GM21825 (cell line): ENCODE measurements around the gene PROSER3.
"Not testable (repeated sequence)": the region's sequence is repeated elsewhere in the genome, so short reads cannot be mapped to it uniquely, and the experiment has no call there.

ENCODE experiments used
- ATAC-seq: cut with Tn5 transposase; IDR thresholded peaks from one replicate; pipeline ENCODE4 v1.9.1; 2021; ENCODE audit warnings: mild to moderate bottlenecking, moderate library complexity; ENCODE audit not compliant: unreplicated experiment

The PROSER3 gene

DNA sequence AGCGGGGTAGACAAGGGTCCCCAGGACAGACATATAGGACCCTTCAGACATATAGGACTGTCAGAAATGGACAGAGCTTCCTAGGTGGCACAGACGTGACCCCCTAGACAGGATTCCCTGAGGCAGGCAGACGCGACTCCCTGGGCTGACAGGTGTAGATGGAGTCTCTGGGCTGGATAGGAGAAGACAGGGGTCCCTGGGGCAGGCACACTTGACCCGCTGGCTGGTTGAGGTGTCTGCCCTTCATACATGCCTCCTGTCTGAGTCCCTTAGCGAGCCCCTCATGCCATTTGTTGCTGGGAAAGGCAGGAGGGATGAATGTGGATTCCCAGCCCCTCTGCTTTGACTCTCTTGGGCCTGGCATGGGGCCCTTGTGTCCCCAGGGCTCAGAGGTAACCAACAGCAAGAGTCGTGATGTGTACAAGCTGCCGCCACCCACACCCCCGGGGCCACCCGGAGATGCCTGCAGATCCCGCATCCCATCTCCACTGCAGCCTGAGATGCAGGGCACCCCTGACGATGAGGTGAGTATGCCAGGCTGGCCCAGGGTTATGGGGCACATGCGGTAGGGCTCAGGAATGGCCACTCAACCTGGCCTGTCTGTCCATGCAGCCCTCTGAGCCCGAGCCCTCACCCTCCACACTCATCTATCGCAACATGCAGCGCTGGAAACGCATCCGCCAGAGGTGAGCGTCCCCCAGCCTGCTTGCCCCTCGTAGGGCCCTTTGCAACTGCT, 4.2 kb upstream of the PROSER3 start:
- no peak for ATAC-seq

DNA sequence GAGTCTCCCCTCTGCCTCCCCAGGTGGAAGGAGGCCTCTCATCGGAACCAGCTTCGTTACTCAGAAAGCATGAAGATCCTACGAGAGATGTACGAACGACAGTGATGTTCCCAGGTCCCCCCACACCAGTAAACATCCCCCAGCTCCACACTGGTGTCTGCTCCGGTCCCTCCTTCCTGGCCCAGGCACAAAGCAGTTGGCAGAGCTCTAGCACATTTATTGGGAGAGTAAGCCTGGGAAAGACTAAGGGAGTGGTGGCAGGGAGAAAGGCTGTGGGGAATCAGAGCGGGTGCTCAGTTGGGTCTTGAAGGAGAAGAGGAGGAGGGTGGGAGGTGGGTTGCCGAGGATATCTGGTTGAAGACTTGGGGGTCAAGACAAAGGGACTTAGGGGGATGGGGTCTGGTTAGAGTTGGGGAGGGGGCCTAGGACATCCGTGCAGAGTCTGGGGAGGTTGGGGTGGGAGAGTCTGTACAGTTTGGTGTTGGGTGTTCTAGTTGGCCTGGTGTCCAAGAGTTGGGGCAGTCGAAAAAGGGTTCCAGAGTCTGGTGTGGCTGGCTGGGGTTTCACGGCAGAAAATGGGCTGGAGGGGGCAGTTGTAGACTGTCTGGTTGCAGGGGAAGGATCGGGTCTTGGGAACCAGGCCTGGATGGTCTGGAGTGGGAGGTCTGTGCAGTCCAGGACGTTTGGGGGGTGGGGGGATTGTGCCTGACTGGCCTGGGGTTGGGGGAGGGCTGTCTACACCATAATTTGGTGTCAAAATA, 3.4 kb upstream of the PROSER3 start:
- ATAC-seq, result no peak

DNA sequence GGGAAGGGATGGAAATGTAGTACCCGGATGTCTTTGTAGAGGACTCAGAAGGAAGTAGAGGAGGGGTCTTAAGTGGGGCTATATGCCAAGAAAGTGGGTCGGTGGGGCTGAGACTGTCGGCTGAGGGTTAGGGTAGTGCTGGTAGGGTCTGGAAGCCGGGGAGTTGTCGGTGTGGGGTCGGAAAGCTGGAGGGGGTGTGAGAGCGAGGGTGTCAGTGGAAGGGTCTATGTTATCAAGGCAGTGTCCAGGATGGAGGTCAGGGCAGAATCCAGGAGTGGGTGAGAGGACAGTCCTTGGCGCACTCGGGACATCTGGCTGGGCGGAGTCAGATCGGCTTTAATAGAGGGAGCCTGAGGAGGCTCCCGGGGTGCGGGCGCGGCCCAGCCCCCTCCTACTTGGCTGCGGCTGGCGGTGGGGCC, 2.8 kb upstream of the PROSER3 start:
- no peak for ATAC-seq

DNA sequence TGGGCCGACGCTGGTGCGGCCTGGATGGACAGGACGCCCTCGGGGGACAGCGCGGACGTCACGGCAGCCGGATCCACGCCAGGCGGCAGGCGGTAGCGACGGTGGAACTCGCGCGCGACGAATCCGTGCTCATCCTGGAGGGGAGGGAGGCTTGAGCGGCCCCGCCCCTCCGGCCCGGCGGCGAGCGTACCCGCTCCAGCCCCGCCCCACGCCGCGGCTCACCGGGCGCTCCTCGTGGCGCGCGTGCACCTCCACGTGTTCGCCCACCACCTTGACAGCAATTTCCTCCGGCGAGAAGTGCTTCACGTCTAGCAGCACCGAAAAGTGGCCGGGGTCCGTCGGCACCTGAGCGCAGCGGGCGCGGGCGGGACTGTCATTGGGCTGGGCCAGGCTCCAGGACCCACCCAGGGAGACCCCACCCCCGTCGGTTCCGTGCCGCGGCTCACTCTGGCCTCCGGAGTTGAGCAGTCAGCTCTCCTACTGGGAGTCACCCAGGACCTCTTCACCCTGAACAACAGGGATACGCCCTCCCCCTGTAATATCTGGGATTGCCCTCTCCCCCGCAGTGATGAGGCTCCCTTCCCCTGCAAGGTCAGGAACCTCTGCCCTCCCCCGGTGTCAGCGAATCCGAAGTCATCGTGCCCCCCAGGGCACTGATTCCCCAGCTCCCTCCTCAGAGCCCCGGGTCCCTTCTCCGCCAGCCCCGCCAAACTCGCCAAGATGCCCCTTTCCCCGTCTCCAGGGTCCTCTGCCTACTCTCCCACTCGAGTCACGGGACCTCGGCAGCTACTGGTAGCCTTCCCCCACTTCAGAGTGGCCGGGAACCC, 2.2 kb upstream of the PROSER3 start:
- ATAC-seq, result no peak

DNA sequence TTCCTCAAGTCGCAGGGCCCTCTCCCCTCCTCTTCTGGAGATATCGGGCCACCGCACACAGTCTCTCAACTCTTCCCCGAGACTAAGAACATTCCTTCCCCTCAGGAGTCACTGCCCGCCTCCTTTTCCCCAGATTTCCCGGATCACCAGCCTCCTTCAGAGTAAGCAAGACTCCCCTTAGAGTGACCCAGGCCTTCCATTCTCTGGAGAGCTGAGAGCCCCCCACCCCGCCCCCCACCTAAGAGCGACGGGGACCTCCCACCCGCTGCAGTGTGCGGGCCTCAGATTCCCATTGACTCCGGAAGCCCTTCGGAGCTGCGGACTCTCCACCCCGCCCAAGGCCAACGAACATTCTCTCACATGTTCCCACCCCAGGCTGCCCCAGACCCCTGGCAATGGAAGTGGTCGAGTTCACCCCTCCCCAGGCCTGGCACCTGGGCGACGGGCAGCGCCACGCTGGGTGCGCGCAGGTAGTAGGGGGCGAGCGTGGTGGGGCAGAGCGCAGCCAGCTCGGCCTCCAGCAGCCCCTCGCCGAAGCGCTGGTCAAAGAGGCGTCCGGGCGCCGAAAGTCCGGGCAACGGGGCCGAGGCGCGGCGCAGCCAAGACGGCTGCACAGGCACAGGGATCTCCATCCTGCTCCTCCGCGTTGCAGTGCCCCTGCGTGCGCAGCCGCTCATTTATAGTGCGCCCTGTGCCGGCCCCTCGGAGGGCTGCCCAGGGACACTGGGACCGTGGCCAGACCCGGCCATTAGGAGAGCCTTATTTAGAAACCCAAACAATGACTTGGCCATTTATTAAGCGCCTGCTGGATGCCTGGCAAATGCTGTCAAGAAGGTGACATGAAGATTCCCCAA, 1.4 kb upstream of the PROSER3 start, which contains the start of gene HSPB6:
TSS of gene HSPB6 (minus strand) at position 653 of the 854 bp plus-strand sequence. CDS start at position 632, 21 bp downstream.
- no peak for ATAC-seq

DNA sequence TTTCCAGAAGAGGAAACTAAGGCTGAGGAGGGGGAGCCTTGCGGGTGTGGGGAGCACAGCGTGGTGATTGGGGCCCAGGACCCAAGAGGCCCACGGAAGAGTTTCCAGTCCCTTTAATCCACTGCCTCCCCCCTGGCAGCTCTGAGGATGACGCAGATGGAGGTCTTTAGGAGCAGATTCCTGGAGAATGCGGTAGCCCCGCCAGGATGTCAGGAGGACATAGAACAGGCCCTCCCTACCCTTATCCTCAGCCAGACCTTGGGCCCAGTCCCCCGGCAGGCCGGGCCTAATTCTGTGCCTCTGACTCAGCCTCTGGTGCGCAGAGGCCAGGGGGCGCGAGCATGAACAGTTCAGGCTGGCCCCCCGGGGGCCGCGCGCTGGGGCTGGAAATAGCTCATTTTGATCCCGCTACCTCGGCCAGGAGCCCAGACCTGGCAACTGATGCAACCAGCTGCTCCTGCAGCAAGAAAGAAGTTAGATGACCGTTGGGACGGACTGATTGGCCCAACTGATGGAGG, 686 bp upstream of the PROSER3 start:
- peak; percentile 5 for ATAC-seq

DNA sequence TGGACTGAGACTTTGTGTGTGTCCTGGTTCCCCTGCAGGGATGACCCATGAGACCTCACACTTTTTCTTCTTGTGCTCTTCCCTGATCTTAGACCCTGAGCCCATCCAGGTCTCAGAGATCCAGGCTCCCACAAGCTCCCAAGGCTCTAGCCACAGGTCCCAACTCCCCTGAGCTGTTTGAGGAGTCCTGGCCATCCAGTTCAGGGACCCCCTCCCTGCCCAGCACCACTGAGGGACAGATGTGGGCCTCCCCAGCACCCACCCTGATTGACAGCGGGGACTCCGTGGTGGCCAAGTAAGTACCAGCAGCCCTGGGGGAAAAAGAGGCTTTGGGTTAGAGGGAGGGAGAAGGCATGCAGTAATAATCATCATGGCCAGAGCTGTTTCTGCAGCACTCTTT, 1.7 kb downstream of the PROSER3 start:
- ATAC-seq, result no peak

DNA sequence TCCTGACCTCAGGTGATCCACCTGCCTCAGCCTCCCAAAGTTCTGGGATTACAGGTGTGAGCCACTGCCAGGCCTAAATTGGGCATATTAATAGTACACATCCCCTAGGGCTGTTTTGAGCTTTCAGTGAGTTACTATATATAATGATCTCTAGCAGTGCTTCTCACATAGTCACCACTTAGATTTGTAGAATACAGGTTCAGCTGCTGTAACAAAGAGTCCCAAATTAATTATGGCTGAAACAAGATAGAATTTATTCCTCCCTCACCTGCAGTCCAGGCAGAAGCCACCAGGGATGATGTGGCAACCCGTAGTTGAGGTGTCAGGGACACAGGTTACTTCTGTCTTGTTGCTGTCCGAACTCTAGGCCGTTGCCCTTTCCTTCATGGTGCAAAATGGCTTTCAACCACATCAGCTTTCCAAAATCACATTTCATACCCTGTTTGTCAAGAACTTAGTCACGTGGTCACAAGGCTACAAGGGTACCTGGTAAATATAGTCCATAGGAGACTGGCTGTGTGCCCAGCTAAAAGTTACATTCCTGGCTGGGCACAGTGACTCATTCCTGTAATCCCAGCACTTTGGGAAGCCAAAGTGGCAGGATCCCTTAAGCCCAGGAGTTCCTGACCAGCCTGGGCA, 2.9 kb downstream of the PROSER3 start:
- no peak for ATAC-seq

DNA sequence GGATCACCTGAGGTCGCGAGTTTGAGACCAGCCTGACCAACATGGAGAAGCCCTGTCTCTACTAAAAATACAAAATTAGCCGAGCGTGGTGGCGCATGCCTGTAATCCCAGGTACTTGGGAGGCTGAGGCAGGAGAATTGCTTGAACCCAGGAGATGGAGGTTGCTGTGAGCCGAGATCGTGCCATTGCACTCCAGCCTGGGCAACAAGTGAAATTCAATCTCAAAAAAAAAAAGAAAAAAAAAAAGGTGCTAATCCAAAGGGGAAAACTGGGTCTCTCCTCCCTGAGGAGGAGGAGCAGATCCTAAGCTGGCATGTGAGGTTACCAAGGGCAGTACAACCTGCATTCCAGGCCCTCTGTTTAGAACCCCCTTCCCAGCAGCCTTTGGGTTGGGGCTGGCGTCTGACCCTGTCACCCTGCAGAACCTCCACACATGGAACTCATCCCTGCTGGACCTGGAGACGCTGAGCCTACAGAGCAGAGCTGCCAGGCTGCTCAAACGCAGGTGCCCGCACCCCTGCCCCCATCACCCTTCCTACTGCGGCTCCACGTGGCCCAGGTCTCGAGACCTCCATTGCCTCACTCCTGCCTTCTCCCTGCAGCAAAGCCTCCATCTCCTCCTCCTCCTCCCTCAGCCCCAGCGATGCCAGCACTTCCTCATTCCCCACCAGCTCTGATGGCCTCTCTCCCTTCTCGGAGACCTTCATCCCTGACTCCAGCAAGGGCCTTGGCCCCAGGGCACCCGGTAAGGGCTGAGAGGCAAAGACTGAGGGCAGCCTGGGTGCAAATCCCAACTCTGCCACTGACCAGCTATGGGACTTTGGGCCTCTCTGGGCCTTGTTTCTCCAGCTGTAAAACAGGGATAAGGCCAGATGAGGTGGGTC, 6.7 kb downstream of the PROSER3 start:
- ATAC-seq, result no peak

DNA sequence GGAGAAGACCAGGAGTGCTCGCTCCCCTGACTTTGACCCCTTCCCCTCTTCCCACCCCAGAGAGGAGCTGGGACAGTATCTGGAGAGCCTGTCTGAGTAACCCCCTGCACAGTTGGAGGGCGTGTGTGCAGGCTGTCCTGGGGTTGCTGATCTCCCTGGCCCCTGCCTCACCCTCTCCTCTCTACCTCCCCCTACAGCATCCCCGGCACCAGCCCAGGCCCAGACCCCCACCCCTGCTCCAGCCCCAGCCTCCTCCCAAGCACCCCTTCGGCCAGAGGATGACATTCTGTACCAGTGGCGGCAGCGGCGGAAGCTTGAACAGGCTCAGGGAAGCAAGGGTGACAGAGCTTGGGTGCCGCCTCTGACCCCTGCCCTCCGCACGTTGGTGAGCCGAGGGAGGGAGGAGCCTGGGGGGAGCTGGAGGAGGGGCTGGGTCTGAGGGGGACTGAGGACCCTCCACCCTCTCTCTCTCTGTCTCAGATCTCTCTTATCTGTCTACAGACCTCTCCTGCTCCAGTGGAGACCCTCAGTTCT, 8.7 kb downstream of the PROSER3 start:
- ATAC-seq, result no peak

DNA sequence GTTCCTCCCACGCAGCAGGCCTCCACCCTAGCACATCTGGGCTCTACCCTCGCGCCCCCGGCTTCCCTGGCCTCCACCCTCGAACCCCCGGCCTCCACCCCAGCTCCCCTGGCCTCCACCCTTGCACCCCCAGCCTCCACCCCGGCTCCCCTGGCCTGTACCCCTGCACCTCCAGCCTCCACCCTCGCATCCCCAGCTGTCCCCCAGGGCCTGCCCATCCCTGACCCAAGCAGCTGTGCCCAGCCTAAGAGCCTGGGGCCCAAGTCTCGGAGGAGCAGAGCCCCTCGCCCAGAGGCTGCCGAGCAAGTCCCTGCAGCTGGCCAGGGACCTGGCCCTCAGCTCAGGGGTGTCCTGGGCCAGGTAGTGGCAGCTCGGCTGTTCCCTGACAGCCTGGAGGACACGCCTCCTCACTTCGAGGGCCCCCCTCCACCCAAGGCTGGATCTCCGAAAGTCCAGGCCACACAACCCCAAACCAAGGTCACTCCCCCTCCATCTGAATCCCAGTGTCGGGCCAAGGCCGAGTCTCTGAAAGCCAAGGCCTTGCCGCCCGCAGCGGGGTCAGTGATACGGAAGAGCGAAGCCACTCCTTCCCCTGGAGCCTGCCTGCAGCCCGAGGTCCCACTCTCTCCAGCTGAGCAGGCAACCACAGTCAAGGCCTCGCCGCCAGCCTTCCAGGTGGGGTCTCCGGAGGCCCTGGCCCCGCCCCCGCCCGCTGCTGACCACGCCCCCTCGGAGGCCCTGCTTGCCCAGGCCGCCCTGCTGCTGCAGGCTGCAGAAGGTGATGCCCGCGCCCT, 9.5 kb downstream of the PROSER3 start:
- no peak for ATAC-seq

DNA sequence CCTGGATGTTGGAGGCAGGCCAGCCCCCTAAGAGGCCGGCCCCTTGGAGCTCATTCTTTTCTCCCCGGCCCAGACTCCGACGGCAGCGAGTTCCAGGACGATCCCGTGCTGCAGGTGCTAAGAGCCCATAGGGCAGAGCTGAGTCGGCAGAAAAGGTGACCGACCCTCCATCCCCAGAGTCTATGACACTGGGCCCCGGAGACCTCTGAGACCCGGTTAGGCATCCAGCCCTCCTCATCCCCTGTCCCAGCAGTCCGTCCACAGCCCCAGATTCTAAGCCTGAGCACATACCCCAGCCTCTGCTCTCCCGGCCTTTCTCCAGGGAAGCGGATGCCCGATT, 10.1 kb downstream of the PROSER3 start:
- no peak for ATAC-seq

DNA sequence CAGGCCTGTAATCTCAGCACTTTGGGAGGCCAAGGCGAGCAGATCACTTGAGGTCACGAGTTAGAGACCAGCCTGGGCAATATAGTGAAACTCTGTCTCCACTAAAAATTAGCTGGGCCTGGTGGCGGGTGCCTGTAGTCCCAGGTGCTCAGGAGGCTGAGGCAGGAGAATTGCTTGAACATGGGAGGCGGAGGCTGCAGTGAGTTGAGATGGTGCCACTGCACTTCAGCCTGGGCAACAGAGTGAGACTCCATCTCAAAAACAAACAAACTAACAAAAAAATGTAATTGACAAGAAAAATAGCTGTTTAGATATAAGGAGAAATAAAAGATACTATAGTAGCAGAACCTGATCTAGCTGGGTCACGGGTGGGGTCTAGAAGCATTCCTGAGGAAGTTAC, 14.4 kb downstream of the PROSER3 start:
- ATAC-seq, result not testable (repeated sequence)

DNA sequence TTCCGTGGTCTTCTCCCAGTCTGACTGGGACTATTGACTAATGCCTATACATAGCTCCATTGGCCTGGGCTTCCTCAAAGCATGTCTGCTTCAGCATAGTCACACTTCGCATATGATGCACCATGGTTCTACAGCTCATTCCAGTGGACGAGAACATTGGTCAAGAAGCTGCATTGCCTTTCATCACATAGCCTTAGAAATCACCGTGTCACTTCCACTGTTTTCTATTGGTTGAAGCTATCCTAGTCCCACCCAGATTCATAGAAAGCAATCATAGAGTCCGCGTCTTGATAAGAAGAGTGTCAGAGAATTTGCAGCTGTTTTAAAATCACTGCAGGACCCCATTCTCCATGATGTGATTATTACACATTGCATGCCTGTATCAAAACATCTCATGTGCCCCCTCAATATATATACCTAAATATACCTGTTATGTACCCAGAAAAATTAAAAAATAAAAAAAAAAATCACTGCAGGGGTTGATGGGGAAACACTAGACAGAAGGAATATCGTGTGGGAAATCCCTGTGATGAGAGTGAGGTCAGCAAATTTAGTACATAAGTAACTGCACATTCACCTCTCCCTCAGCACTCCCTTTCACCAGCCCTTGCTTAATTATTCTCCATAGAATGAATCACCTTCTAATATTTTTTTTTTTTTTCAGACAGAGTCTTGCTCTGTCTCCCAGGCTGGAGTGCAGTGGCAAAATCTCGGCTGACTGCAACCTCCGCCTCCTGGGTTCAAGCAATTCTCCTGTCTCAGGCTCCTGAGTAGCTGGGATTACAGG, 15.2 kb downstream of the PROSER3 start:
- no peak for ATAC-seq

DNA sequence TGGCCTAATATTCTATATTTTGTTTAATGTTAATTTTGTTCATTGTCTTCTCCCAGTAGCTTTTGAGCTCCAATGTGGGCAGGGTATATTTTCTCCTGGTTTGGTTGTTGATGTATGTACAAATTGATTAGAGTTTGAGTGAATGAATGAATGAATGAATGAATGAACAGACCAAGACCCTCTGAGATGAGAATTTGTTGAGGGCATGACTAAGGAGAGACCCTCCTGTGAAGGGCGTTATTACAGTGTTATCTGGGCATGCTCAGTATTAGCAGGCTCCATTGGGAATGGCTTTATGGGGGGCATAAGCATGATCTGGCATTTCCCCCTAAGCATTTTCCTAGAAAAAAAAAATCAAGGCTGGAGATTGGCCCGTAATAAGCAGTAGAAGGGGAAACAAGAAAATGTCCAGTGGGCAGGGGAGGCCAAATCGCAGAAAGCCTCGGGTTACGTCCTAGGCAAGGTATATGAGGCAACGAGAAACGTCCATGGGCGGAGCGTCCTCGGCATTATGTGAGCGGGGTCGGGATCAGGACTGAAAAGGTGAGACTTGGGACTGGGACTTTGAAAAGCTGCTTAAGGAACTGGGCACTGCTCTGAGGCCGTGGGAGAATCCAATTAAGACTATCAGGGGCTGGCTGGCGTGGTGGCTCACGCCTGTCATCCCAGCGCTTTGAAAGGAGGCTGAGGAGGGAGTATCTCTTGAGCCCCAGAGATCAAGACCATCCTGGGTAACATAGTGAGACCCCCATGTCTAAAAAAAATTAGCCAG, 16.5 kb downstream of the PROSER3 start:
- ATAC-seq, result no peak

DNA sequence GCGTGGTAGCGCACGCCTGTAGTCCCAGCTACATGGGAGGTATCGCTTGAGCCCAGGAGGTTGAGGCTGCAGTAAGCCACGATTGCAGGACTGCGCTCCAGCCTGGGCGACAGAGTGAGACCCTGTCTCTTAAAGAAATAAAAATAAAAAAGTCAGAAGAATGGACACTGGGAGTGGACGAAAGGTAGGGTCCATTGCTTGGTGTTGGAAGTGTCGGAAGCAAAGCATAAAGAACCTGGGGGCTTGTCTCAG, 17.0 kb downstream of the PROSER3 start:
- no peak for ATAC-seq
